Endothelial cell of umbilical vein (primary cell): ENCODE results near the gene C1orf105. TPM values are rescaled to one million over a fixed set of nuclear protein-coding genes. Genes with fewer than 3 reads are reported as not detected.

Source experiments
- BruUV-seq: library from RNA; stranded (reverse); fragments of 400-500 nt; replicated peaks from 2 replicates; lab custom pipeline; 2021; lab: Mats Ljungman, UMichigan
- CTCF ChIA-PET: fragments of 300-600, 350-600 bp; sonication (Branson Sonifier 250); formaldehyde crosslinking; loops from one replicate; lab custom pipeline; 2021; ENCODE audit warnings: antibody characterized with exemption, inconsistent platforms; lab: Charles Lee
- POLR2A ChIA-PET: fragments of 300-600, 350-600 bp; sonication (Branson Sonifier 250); formaldehyde crosslinking; loops from one replicate; lab custom pipeline; 2021; ENCODE audit warnings: antibody characterized with exemption, inconsistent platforms; lab: Charles Lee
- DNase-seq: peaks from one replicate; pipeline ENCODE4 v3.0.0-alpha.2; 2011; ENCODE audit warnings: low read depth, low spot score
- FAIRE-seq: peaks from 2 replicates; lab custom pipeline; 2011; peaks lifted over from hg19 to GRCh38; lab: Jason Lieb, UNC
- H2AFZ ChIP-seq: 2 replicates; pipeline ENCODE4 v1.6.0; 2012; ENCODE audit warnings: low read depth, low read length, control low read depth, inconsistent platforms
- H3K27ac ChIP-seq: 2 replicates; pipeline ENCODE4 v1.5.1; 2011; ENCODE audit warnings: low read depth, mild to moderate bottlenecking, control low read depth, low read length, moderate library complexity; ENCODE audit not compliant: insufficient read depth
- H3K27me3 ChIP-seq, 2 experiments: 2 replicates each; pipeline versions ENCODE4 v1.6.0 to v1.6.1; 2011; ENCODE audit warnings: low read length in 2 of 2, mixed read lengths in 1 of 2; ENCODE audit not compliant: control insufficient read depth in 2 of 2, insufficient read depth in 2 of 2
- H3K36me3 ChIP-seq, 2 experiments: 2 replicates in 1 of 2; 3 replicates in 1 of 2; pipeline ENCODE4 v1.5.1; 2011; ENCODE audit warnings: low read length in 2 of 2, mild to moderate bottlenecking in 1 of 2, moderate library complexity in 1 of 2; ENCODE audit not compliant: control insufficient read depth in 2 of 2, insufficient read depth in 2 of 2; ENCODE audit errors: extremely low read depth in 1 of 2
- H3K4me1 ChIP-seq: 3 replicates; pipeline ENCODE4 v1.5.1; 2011; ENCODE audit warnings: mild to moderate bottlenecking, low read length; ENCODE audit not compliant: control insufficient read depth, insufficient read depth; ENCODE audit errors: extremely low read depth
- H3K4me2 ChIP-seq: 2 replicates; pipeline ENCODE4 v1.6.1; 2011; ENCODE audit warnings: low read length, control low read depth, mixed read lengths; ENCODE audit not compliant: insufficient read depth
- H3K4me3 ChIP-seq, 3 experiments: fragments of 200-600 bp in 1 of 3; sonication (generic), shearing (Covaris generic) in 1 of 3; replicated peaks in 1 of 3; 2 replicates each; pipeline ENCODE4 v1.5.1; 2011 to 2016; ENCODE audit warnings: control low read depth in 3 of 3, low read length in 3 of 3, mild to moderate bottlenecking in 2 of 3, inconsistent platforms in 1 of 3, low read depth in 1 of 3, moderate library complexity in 1 of 3; ENCODE audit not compliant: insufficient read depth in 1 of 3
- H3K79me2 ChIP-seq: 2 replicates; pipeline ENCODE4 v1.6.0; 2012; ENCODE audit warnings: low read length, inconsistent platforms; ENCODE audit not compliant: control insufficient read depth, insufficient read depth
- H3K9ac ChIP-seq: replicated peaks from 2 replicates; pipeline ENCODE3; 2011; ENCODE audit warnings: low read length, control low read depth; ENCODE audit not compliant: insufficient read depth; ENCODE audit errors: extremely low read depth
- H3K9me1 ChIP-seq: replicated peaks from 3 replicates; pipeline ENCODE4 v1.6.0; 2011; ENCODE audit warnings: mild to moderate bottlenecking, low read length; ENCODE audit not compliant: control insufficient read depth, insufficient read depth; ENCODE audit errors: extremely low read depth
- H3K9me3 ChIP-seq: replicated peaks from 2 replicates; pipeline ENCODE4 v1.5.1; 2012; ENCODE audit warnings: low read length, inconsistent platforms; ENCODE audit not compliant: control insufficient read depth, insufficient read depth
- H4K20me1 ChIP-seq: replicated peaks from 2 replicates; pipeline ENCODE3; 2011; ENCODE audit warnings: mild to moderate bottlenecking, low read length; ENCODE audit not compliant: control insufficient read depth, insufficient read depth; ENCODE audit errors: extremely low read depth
- FOS ChIP-seq: IDR thresholded peaks from 2 replicates; pipeline ENCODE4 v1.6.1; 2011; ENCODE audit warnings: mild to moderate bottlenecking, low read length, moderate library complexity, borderline replicate concordance; ENCODE audit not compliant: insufficient read depth
- GATA2 ChIP-seq: IDR thresholded peaks from 2 replicates; pipeline ENCODE4 v1.7.0; 2011; ENCODE audit warnings: low read depth, mild to moderate bottlenecking, moderate library complexity, mixed read lengths, low read length; ENCODE audit not compliant: insufficient read length, insufficient read depth
- JUN ChIP-seq: IDR thresholded peaks from 2 replicates; pipeline ENCODE4 v1.6.1; 2011; ENCODE audit warnings: borderline replicate concordance, low read depth; ENCODE audit not compliant: insufficient read length, insufficient read depth
- MAX ChIP-seq: IDR thresholded peaks from 2 replicates; pipeline ENCODE4 v1.6.1; 2011; ENCODE audit not compliant: insufficient read depth, insufficient read length
- MYC ChIP-seq: IDR thresholded peaks from one replicate; pipeline ENCODE4 v1.6.1; 2011; ENCODE audit warnings: mild to moderate bottlenecking, low read depth, low read length
- dilution Hi-C: fragments of 300-500 bp; cut with MboI; formaldehyde crosslinking; loops from one replicate; pipeline ENCODE4 v1.15.0; 2019; ENCODE audit warnings: low sequenced_read_pairs; ENCODE audit not compliant: extremely low pct_ligation_motif_present
- intact Hi-C: fragments of 100-400 bp; cut with micrococcal nuclease; formaldehyde crosslinking; loops from one replicate; pipeline ENCODE4 v1.10.0; 2022
- polyA plus RNA-seq, 4 experiments: library from polyadenylated mRNA; depleted of rRNA in 3 of 4; stranded (reverse) in 3 of 4; unstranded in 1 of 4; fragments of >200 nt; gene quantifications; 2 replicates each; pipeline versions ENCODE4 v1.2.1 to v1.2.3, GENCODE V29; 2011 to 2012; ENCODE audit warnings: missing spikeins in 1 of 4
- total RNA-seq: library from RNA; stranded (reverse); gene quantifications from 2 replicates; pipeline ENCODE4 v1.2.3, GENCODE V29; 2021

The C1orf105 gene
- total and polyA plus RNA-seq, 2 donors (not counting 3 experiments of a cell fraction or from before 2014, with no cell fraction given): not detected

- FAIRE-seq: no peak
- no peak overlapping the region for H2AFZ ChIP-seq
- no peaks in the 10 kb centered on the region for H3K9me3 ChIP-seq
- dilution Hi-C loops (loop anchor here (25.0 kb wide), 1 partner anchor 404 kb away; no protein-coding TSS in a partner anchor), intact Hi-C loops (no loop called here)
- no TSS peak for BruUV-seq
- no peaks in the 10 kb centered on the region for H4K20me1 ChIP-seq
- H3K36me3 ChIP-seq: no peaks in the 10 kb centered on the region
- CTCF ChIA-PET: interaction anchor here (0.9 to 2.2 kb wide), 6 partner anchors 10 to 414 kb away, joined by 3 to 10 read pairs (median 5); no protein-coding TSS in a partner anchor
- no peaks in the 10 kb centered on the region for H3K79me2 ChIP-seq
- no peak for TF ChIP-seq FOS
- TF ChIP-seq MYC: no peak
- no peak for TF ChIP-seq JUN
- no peak overlapping the region for H3K9ac ChIP-seq
- POLR2A ChIA-PET: no interaction called here
- no peaks in the 10 kb centered on the region for H3K9me1 ChIP-seq
- H3K27ac ChIP-seq: no peak overlapping the region
- H3K4me3 ChIP-seq: no peak overlapping the region
- no peaks in the 10 kb centered on the region for H3K27me3 ChIP-seq
- H3K4me2 ChIP-seq: no peak overlapping the region
- no peaks in the 10 kb centered on the region for H3K4me1 ChIP-seq
- DNase-seq: no peak
Observed at GRCh38 chr1:172416496-172417035, 3.9 kb upstream of the C1orf105 start.

- H3K27me3 ChIP-seq: no peaks in the 10 kb centered on the region
- no peaks in the 10 kb centered on the region for H4K20me1 ChIP-seq
- intact Hi-C loops: no loop called here
- POLR2A ChIA-PET: no interaction called here
- H3K9ac ChIP-seq: no peak overlapping the region
- H3K4me1 ChIP-seq: no peaks in the 10 kb centered on the region
- H3K9me1 ChIP-seq: no peaks in the 10 kb centered on the region
- no peak overlapping the region for H3K27ac ChIP-seq
- no peaks in the 10 kb centered on the region for H3K9me3 ChIP-seq
- H3K4me3 ChIP-seq: no peak overlapping the region
- no peak overlapping the region for H2AFZ ChIP-seq
- FAIRE-seq: no peak
- no TSS peak for BruUV-seq
- no peaks in the 10 kb centered on the region for H3K79me2 ChIP-seq
- TF ChIP-seq GATA2 (no peak), MAX (no peak)
- H3K4me2 ChIP-seq: no peak overlapping the region
- CTCF ChIA-PET: interaction anchor here (0.8 to 2.2 kb wide), 6 partner anchors 9 to 773 kb away, joined by 3 to 10 read pairs (median 3); no protein-coding TSS in a partner anchor
- no peak for DNase-seq
- dilution Hi-C loops: loop anchor here (25.0 kb wide), 1 partner anchor 405 kb away; no protein-coding TSS in a partner anchor
- no peaks in the 10 kb centered on the region for H3K36me3 ChIP-seq
Observed at GRCh38 chr1:172417557-172417956, 2.9 kb upstream of the C1orf105 start.
